Measurements from ENCODE around the gene EPGN.

DNA sequence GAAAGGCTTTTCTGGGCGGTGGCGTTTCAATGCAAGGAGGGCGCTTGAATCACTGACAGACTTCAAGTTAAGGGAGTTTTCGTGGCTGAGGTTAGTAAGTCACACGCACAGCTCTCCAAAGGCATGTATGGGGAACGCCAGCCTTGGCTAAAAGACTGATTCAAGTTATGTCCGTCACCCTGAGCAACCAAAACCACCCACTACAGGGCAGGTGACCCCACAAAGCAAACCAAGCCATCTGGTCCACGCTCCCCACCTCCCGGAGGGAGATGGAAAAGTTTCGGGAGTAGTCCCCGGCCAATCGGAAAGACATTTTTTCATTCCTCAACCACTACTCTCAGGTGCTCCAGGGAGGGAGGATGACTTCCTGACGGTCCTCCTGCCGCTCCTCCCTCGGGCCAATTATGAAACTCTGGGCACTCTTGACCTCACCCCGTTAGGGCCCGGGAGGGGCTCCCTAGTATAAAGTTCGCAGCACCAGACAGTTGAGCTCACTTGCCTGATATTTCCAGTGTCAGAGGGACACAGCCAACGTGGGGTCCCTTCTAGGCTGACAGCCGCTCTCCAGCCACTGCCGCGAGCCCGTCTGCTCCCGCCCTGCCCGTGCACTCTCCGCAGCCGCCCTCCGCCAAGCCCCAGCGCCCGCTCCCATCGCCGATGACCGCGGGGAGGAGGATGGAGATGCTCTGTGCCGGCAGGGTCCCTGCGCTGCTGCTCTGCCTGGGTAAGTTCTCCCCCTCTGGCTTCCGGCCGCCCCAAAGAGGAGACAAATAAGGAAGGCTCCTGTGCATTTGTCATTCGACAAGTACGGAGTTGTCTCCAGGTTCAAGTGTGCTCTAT, 56.6 kb downstream of the EPGN start, which contains the start of gene EREG:
- TF ChIP-seq, protein P1, sequence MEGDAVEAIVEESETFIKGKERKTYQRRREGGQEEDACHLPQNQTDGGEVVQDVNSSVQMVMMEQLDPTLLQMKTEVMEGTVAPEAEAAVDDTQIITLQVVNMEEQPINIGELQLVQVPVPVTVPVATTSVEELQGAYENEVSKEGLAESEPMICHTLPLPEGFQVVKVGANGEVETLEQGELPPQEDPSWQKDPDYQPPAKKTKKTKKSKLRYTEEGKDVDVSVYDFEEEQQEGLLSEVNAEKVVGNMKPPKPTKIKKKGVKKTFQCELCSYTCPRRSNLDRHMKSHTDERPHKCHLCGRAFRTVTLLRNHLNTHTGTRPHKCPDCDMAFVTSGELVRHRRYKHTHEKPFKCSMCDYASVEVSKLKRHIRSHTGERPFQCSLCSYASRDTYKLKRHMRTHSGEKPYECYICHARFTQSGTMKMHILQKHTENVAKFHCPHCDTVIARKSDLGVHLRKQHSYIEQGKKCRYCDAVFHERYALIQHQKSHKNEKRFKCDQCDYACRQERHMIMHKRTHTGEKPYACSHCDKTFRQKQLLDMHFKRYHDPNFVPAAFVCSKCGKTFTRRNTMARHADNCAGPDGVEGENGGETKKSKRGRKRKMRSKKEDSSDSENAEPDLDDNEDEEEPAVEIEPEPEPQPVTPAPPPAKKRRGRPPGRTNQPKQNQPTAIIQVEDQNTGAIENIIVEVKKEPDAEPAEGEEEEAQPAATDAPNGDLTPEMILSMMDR (IDR thresholded peaks at IDR 0.05; ENCODE audit: insufficient read depth, low read depth, low read length) = no peak
- TF ChIP-seq EZH2 (IDR thresholded peaks at IDR 0.05; ENCODE audit: insufficient read depth, low read length) = no peak

Measured in astrocyte (in vitro differentiated cells and primary cell).